Upper lobe of left lung (tissue), 4 donors: ENCODE results near the gene WFIKKN1.

Experiments
- CTCF ChIP-seq, 6 experiments: fragments of 450-650 bp in 4 of 6; fragments of 200-600 bp in 2 of 6; sonication (generic) in 2 of 6; IDR thresholded peaks; one replicate each; pipeline ENCODE4 v1.5.1; 2016 to 2019; ENCODE audit warnings: antibody characterized with exemption in 6 of 6
- POLR2A ChIP-seq, 4 donors: fragments of 450-650 bp; IDR thresholded peaks; one replicate each; pipeline ENCODE4 v1.5.1; 2016 to 2017; ENCODE audit warnings: antibody characterized with exemption in 4 of 4, mild to moderate bottlenecking in 2 of 4
- POLR2AphosphoS5 ChIP-seq, 2 donors: sonication (generic); formaldehyde crosslinking; IDR thresholded peaks; one replicate each; pipeline ENCODE4 v1.5.1; 2017; ENCODE audit warnings: antibody characterized with exemption in 2 of 2

GRCh38 chr16:632486-633335 lies 1.9 kb downstream of the WFIKKN1 start:
- TF ChIP-seq POLR2A (IDR thresholded peaks at IDR 0.05) (no peak), CTCF (IDR thresholded peaks at IDR 0.05) (no peak), POLR2AphosphoS5 (IDR thresholded peaks at IDR 0.05) (no peak)
